Fibroblast of skin of back (primary cell): ENCODE data around the gene ABCF3.
A peak's percentile ranks its signal among the peaks of the same experiment; 100 is the strongest.

Experiments used
- DNase-seq: peaks from one replicate; pipeline ENCODE4 v3.0.0-alpha.2; 2013

ABCF3 gene

DNA sequence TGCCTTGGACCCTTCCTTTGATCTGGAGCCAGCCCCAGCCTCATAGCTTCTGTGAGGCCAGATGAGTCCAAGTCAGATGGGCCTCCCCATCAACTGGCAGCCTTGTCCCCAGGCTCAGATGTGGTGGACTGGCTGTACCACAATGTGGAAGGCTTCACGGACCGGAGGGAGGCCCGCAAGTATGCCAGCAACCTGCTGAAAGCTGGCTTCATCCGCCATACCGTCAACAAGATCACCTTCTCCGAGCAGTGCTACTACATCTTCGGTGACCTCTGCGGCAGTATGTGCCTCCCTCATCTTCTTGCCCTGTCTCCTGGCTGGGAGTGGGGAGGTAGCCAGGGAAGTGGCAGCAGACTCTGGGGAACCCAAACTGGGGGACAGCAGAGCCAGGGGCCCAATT lies 18.2 kb upstream of the ABCF3 start:
- DNase-seq, result no peak

DNA sequence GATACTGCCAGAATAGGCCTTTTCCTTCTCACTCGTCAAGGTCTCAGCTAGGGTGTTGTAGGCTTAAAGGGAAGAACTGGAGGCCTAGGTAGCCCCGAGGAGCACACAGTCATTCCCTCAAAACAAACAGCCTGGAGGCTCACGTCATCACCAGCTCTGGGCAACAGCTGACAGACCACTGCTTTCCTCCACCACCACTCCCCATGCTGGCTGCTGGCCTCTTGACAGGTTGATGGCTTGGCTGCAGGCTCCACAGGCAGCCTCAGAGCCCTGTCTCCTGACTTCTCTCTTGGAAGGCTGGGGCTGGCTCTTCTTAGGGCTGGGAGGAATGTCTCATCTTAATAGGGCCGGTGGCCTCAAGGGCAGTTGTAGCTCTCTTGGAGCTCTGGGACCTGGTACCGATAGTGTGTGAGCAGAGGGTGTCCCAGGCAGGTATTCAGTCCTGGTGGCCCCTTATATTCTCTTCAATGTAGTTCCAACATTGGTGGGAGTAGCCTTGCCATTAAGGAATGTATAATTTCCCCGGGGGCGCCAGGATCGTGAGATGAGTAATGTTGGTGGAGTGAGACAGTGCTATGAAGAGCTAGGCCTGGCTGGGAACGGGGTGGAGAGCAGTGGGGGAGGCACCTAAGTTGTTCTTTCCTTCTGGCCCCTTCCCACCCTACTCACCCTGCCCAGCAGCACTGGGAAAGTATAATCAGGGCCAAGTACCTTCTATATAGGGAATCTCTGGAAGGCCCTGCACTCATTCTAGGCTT lies 17.5 kb upstream of the ABCF3 start:
- peak; percentile 92 for DNase-seq

DNA sequence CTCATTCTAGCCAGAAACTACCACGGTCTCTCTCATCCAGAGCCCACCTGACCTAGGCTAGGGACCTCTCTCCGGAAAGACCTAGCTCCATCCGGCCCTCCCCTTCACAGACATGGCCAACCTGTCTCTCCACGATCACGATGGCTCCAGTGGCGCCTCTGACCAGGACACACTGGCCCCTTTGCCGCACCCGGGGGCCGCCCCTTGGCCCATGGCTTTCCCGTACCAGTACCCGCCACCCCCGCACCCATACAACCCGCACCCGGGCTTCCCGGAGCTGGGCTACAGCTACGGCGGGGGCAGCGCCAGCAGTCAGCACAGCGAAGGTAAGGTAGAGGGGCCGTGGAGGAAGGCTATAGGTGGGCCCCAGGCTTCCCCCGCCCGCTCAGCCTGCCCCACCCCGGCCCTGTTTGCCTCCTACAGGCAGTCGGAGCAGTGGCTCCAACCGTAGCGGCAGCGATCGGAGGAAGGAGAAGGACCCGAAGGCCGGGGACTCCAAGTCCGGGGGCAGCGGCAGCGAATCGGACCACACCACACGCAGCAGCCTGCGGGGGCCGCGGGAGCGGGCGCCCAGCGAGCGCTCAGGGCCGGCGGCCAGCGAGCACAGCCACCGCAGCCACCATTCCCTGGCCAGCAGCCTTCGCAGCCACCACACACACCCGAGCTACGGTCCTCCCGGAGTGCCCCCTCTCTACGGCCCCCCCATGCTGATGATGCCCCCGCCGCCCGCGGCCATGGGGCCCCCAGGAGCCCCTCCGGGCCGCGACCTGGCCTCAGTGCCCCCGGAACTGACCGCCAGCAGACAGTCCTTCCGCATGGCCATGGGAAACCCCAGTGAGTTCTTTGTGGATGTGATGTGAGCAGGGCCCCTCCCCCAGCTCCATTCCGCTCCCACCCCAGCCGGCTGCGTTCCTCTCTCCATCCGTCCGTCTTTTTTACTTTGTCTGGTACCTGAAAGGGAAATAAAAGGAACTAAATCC lies 15.8 kb upstream of the ABCF3 start:
- DNase-seq, result no peak

DNA sequence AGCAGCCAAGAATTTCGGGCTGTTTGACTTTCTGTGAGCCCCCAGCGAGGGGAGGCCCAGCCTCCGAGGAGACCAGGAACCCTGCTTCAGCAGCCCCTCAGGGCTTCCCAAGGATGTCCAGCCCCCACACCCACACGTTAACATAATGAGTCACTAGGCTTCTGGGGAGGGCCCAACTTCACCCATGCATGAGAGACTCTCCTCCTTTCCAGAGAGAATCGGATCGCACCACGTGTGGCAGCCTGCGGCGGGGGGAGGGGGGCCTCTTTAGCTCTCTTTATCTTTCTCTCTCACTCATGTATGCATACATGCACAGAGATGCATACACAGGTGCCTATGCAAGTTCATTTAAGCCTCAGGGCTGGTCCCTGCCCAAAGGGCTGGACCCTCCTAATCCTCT lies 14.4 kb upstream of the ABCF3 start:
- DNase-seq, result peak; percentile 78

DNA sequence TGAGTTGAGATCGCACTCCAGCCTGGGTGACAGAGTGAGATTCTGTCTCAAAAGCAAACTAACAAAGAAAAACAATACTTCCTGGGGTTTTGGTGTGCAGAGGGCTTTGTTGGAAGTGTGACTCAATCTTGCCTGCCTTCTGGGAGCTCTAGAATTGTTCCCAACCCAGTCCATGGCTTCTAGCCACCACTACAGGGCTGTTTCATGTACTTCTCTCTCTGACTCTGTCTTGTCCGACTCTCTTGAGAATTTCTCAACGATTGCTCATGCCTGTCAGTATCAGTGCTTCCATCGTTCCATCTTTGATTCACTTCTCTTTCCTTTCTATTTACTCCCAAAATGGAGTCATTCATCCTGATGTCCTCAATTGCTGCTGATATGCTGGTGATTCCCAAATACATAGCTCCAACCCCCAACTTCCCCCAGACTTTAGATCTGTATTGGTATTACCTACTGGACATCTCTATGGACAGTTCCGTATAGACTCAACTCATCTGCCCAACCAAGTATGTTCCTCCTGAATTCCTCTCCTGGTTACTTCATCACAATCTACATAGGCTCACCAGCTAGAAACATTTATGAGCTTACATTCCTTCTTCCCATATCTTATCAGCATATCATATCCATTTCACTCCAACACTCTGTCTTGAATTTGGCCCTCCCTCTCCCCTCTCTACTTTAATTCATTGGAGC lies 13.2 kb upstream of the ABCF3 start:
- DNase-seq, result peak; percentile 96

DNA sequence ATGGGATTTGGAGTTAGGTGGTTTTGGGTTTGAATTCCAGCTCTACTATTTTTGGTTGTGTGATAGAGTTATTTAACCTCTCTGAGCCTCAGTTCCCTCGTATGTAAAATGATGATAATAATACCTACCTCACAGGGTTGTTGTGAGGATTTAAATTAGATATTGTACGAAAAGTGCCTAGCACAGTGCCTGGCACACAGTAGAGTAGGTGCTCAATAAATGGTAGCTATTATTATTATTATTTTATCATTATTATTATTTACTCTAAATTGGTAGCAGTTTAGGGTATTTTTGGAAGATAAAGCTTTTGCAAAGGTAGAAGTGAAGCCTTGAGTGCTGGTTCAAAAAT lies 12.7 kb upstream of the ABCF3 start:
- DNase-seq, result no peak

DNA sequence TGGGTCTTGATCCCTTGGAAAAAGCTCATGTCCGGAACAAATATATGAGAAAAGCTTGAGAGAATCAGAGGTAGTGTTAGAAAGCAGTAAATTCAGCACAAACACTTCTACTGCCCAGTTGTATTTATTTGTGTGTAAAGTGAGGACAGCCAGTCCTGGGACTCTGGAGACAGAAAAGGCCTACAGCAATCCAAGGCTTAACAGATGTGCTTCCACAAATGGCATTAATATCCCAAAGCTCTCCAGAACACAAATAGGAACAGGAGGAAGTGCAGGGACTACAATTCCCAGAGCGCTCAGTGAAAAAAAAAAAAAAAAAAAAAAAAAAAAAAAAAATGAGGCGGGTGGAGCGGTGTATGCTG lies 11.7 kb upstream of the ABCF3 start:
- no peak for DNase-seq

DNA sequence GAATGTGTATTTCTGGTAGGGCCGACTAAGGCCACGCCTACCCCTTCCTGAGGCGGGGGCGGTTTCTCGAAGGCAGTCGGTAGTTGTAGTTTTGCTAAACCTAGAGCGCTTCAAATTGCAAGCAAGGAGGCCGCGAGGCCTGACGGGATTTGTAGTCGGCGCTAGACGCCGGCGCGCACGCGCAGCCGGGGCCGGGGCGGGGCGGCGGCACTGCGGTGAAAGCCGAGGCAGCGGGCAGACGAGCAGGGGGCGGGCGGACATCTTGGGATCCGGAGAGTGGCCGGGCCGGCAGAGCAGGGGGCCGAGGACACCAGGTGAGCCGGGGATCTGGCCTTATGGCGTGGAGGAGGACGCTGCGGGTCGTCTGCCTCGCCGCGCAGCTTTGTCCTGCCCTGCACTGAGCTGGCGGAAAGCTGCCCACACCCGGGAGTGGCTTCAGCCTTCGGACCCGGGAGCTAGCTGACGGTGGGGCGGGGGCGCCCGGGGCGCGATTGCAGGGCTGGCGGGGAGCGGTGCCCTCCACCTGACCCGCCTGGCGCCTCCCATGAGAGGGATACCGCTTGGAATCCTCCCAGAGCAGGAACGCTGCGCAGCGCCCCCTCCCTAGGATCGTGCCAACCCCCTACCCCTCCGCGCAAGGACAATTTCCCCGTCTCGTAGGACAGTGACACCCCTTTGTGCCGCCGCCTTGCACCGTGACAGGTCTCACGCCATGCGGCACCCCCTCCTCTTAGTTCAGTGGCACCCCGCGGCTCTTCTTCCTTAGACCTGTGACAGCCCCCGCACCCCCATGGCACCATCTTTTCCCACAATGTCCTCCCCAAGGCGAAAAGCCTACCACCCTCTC lies 11.1 kb upstream of the ABCF3 start, which contains the start of gene AP2M1:
AP2M1 (plus strand) TSS at position 210 of the 847 bp plus-strand sequence. CDS start 2,139 bp downstream, outside the sequence.
- DNase-seq, result peak; percentile 99

DNA sequence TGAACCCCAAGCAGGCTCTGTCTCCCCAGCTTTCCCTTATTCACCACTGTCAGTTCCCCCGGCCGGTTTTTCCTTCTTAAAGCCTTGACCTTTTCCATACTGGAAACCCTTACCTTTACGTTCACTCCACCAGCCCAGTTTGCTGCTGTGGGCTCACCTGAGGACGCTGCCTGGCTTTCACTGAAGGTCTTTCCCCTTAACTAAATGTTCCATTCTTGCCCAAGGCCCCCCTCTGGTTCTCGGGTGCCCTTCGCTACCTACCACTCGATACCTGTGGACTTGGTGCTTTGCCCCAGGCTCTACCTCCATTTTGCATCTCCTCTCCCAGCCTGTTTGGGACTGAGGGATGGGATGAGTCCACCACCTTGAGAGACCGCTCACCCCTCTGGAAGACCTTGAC lies 10.5 kb upstream of the ABCF3 start:
- DNase-seq, result no peak

DNA sequence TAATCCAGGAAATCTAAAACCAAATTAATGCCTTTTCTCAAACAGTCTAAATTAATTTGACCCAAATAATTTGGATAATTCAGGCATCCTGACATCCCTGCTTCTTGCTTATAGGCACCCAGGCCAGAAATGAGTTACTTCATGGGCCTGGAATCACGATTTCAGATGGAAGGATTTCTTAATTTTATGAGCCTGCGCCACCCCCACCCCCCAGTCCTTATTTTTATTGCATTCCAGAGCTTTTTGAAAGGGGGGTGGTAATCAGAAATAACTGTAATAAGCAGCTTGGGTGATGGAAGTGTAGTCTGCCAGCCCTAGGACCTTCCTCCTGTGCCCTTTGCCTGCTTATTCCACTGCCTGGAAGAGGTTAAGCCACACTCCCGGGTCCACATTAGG lies 10.0 kb upstream of the ABCF3 start:
- DNase-seq, result no peak

DNA sequence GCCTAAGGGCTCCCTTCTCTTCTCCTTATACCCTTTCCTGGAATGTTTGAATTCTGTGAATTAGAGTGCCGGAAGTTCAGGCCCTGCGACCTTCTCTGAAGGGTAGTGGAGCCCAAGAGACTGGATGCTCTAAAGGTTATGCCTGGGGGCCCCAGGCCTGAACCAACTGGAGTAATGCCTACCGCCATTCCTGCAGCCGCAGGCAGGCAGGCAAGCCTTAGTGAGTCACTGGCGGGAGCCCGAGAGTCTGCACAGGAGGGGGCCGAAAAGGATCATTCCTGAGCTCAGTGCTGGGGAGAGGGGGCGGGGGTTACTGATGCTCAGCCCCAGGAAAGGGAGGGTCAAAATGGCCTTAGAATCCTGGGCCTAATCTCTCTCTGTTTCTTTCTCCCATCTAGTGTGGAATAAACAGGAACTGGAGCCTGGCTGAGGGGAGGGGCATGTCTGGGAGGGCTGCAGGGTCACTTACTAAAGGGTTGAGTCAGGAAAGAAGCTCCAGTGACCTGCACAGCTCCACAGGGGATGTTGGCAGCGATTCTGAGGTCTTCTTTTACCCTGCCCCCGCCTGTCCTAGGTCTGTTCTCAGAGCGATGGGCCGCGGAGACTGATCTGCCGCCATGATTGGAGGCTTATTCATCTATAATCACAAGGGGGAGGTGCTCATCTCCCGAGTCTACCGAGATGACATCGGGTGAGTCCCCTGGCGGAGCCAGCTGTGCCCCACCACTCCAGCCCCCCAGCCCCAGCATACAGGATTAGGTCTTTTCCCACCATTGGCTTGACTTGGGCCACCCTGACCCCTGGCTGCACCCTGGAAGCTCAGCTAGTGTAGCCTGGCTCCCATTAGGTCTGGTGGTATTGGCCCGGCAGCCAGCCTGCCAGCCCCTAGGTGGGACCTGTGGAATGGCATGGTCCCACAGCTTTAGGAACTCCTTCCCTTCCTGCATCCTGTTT lies 9.3 kb upstream of the ABCF3 start:
- peak; percentile 99 for DNase-seq

DNA sequence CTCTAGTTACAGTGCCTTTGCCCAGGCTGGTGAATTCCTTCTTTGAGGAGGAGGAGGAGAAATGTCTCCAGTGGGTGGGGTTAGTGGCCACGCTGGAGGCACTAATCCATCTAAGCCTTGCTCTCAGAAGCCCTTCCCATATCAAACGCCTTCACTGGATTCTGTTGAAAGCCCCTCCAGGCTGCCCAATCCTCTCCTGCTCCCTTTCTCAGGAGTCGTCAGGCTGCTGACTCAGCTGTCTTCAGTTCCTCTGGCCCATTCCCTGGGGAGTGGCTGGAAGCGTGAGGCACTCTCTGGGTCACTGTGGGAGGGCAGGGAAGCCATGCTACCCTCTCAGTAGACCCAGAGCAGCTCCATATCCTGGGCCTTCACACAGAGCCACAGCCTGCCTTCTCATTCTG lies 8.7 kb upstream of the ABCF3 start:
- peak; percentile 77 for DNase-seq

DNA sequence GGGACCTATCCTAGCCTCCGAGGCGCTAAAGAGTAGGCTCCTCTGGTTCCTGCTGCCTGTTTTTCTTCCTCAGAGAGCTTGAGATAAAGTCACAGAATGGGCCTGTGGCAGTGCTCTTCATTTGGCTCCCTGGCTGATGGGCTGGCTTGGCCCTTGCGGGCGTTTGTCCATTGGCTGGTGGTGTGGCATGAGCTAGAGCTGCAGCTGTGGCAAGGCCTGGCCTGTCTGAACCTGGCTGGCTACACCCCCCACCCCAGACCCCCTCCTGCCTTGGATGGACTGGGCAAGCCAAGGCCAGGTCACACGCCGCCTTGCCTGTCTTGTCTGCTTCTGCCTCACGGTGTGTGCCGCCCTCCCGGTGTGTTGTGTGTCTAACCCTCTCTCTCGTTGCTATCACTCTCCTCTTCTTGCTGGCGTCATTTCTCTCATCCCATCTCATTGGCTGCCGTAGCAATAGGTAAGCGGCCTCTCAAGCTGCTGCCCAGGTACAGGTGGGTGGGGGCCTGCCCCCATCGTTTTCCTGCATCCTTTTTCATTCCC lies 8.2 kb upstream of the ABCF3 start:
- no peak for DNase-seq

DNA sequence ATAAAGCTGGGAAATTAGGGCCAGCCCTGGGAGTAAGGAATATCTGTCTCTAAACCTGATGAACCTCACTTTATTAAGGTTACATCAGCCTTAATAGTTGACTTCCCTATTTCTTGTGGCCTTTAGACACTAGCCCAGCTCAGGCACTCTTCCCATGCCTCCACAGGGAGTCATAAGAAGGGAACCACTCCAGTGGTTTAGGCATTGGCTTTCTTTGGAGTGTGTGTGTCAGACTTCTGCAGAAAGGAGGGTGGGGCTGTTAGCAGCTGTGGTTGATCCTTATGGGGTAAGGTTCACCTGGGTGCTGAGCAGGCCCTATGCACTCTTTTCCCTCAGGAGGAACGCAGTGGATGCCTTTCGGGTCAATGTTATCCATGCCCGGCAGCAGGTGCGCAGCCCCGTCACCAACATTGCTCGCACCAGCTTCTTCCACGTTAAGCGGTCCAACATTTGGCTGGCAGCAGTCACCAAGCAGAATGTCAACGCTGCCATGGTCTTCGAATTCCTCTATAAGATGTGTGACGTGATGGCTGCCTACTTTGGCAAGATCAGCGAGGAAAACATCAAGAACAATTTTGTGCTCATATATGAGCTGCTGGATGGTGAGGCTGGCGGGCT lies 7.4 kb upstream of the ABCF3 start:
- no peak for DNase-seq

DNA sequence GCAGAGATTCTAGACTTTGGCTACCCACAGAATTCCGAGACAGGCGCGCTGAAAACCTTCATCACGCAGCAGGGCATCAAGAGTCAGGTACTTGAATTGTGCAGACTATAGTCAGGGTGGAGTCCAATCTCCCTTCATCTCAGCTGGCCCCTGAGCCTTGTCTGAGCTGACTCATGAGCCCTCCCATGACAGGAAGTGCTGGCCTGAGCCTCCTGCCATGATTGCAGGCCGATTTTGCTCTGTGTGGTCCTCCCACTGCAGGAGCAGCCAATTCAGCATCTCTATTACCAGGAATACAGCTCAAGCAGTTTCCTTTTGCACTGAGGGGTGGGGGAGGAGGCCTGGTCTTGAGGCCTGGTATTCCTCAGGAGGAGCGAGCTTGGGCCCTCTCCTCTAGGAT lies 5.8 kb upstream of the ABCF3 start:
- peak; percentile 52 for DNase-seq

DNA sequence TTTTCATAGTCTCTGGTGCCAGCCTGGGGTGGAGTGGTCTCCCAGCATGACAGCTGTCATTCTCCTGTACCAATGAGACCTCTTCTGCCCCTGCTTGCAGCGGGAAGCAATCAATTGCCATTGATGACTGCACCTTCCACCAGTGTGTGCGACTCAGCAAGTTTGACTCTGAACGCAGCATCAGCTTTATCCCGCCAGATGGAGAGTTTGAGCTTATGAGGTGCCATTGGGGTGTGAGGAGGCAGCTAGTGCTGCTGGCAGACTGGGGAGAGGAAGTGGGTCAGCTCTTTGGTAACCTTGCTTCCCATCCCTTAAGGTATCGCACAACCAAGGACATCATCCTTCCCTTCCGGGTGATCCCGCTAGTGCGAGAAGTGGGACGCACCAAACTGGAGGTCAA lies 4.4 kb upstream of the ABCF3 start:
- DNase-seq, result no peak

DNA sequence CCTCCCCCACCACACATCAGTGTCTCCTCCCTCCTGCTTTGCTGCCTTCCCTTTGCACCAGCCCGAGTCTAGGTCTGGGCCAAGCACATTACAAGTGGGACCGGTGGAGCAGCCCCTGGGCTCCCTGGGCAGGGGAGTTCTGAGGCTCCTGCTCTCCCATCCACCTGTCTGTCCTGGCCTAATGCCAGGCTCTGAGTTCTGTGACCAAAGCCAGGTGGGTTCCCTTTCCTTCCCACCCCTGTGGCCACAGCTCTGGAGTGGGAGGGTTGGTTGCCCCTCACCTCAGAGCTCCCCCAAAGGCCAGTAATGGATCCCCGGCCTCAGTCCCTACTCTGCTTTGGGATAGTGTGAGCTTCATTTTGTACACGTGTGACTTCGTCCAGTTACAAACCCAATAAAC lies 2.3 kb upstream of the ABCF3 start:
- DNase-seq, result no peak

DNA sequence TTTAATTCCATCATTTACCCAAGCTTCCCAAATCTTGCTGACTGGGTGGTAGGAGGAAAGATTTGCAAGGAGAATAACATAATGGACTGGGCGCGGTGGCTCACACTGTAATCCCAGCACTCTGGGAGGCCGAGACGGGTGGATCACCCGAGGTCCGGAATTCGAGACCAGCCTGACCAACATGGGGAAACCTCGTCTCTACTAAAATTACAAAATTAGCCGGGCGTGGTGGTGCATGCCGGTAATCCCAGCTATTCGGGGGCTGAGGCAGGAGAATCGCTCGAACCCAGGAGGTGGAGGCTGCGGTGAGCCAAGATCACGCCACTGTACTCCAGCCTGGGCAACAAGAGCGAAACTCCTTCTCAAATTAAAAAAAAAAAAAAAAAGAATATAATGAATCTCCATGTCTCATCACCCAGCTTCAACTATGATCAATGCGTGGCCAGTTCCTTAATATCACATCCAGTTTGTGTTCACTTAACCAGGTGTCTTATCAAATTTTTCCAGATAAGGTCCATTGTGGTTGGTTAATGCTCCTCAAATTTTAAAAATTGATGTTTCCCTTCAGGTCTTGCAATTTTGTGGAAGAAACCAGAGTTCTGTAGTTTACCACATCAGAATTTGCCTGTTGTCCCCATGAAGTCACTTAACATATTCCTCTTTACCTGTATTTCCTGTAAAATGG lies 1.3 kb upstream of the ABCF3 start:
- no peak for DNase-seq

DNA sequence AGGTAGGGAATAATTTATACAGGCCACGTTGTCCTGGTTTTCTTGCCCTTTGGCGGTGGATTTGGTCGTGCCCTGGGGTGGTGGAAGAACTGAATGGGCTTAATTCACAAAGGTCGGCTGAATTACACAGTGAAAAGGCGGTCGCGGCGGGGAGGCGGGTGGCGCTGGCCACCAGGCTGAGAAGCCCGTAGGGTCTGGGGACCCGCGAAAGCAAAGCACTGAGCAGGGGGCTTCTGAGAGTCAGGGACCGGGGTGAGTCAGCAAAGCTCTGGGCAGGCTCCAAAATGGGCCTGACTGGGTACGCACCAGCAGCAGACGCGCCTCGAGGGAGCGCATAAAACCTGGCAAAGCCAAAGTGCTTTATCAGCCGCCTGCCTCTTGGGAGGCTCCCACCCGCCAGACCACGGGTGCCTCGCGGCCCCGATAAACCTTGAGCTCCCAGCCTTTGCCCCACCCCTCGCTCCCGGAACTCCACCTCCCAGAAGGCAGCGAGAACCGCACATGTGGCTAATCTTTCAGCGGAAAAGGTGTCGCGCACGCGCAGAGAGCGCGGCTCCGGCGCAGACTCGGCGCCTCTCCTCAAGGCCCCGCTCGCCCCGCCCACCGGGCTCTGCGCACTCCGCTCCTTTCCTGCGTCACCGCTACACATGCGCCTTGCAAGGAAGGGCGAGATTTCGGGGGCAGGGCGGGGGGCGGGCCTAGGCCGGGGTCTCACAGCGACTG lies 377 bp upstream of the ABCF3 start:
- DNase-seq, result peak; percentile 98
